GM12864 (cell line): Measurements from ENCODE around the gene PDE4D.

Experiments used
- DNase-seq: peaks from one replicate; pipeline ENCODE4 v3.0.0-alpha.2; 2011; ENCODE audit warnings: low read depth
- H3K4me3 ChIP-seq: 2 replicates; pipeline ENCODE4 v1.5.1; 2011; ENCODE audit warnings: mild to moderate bottlenecking, low read depth, low read length, control low read depth
- CTCF ChIP-seq: IDR thresholded peaks from 2 replicates; pipeline ENCODE4 v1.5.1; 2011; ENCODE audit warnings: low read depth, mild to moderate bottlenecking, moderate library complexity, low read length, control low read depth, inconsistent platforms; ENCODE audit errors: missing control alignments

PDE4D gene

GRCh38 chr5:59351076-59351794 is 542.3 kb downstream of the PDE4D start:
- H3K4me3 ChIP-seq = no peak overlapping the region
- TF ChIP-seq CTCF = no peak
- no peak for DNase-seq

- no peak overlapping the region for H3K4me3 ChIP-seq
- TF ChIP-seq CTCF = no peak
- DNase-seq = no peak
Measured at GRCh38 chr5:59348189-59348588, 545.3 kb downstream of the PDE4D start.

- no peak overlapping the region for H3K4me3 ChIP-seq
- DNase-seq = no peak
- no peak for TF ChIP-seq CTCF
Measured at GRCh38 chr5:59346982-59347381, 546.5 kb downstream of the PDE4D start.

GRCh38 chr5:59346514-59346913 is 547.0 kb downstream of the PDE4D start:
- no peak overlapping the region for H3K4me3 ChIP-seq
- DNase-seq = no peak
- TF ChIP-seq CTCF = no peak

- DNase-seq = no peak
- H3K4me3 ChIP-seq = no peak overlapping the region
- TF ChIP-seq CTCF = no peak
Measured at GRCh38 chr5:59342181-59342580, 551.3 kb downstream of the PDE4D start.

GRCh38 chr5:59341760-59342159 is 551.8 kb downstream of the PDE4D start:
- no peak for DNase-seq
- TF ChIP-seq CTCF = no peak
- no peak overlapping the region for H3K4me3 ChIP-seq

- no peak overlapping the region for H3K4me3 ChIP-seq
- no peak for DNase-seq
- TF ChIP-seq CTCF = no peak
Measured at GRCh38 chr5:59341155-59341554, 552.4 kb downstream of the PDE4D start.
